Ovary (tissue), 9 donors: ENCODE data around the gene CNBD2. TPM values are rescaled to one million over a fixed set of nuclear protein-coding genes. Genes with fewer than 3 reads are reported as not detected.
"Not testable (repeated sequence)": the region's sequence is repeated elsewhere in the genome, so short reads cannot be mapped to it uniquely, and the experiment has no call there.

Experiments used
- DNase-seq, 5 donors: peaks; one replicate each; pipeline ENCODE4 v3.0.0-alpha.2; 2019 to 2020
- H3K27ac ChIP-seq, 2 donors: fragments of 200-600 bp; one replicate each; pipeline versions ENCODE4 v1.5.1 to v1.8.0; 2019 to 2022
- H3K27me3 ChIP-seq: fragments of 200-600 bp; one replicate; pipeline ENCODE4 v1.8.0; 2022
- H3K36me3 ChIP-seq: fragments of 200-600 bp; sonication (generic); one replicate; pipeline ENCODE4 v1.5.1; 2019
- H3K4me1 ChIP-seq: one replicate; pipeline ENCODE4 v1.8.1; 2013; ENCODE audit warnings: mild to moderate bottlenecking, moderate library complexity; ENCODE audit not compliant: insufficient read depth
- H3K4me3 ChIP-seq: fragments of 200-600 bp; sonication (generic); one replicate; pipeline ENCODE4 v1.5.1; 2017
- H3K9me3 ChIP-seq, 2 donors: fragments of 200-600 bp in 1 of 2; sonication (generic) in 1 of 2; one replicate each; pipeline versions ENCODE4 v1.5.1 to v1.8.1; 2013 to 2019; ENCODE audit warnings: mild to moderate bottlenecking in 1 of 2, moderate library complexity in 1 of 2
- EP300 ChIP-seq: sonication (generic); formaldehyde crosslinking; IDR thresholded peaks from one replicate; pipeline ENCODE4 v1.6.1; 2017; ENCODE audit warnings: antibody characterized with exemption
- POLR2A ChIP-seq: fragments of 450-650 bp; IDR thresholded peaks from one replicate; pipeline ENCODE4 v1.6.1; 2017; ENCODE audit warnings: antibody characterized with exemption, mild to moderate bottlenecking, moderate library complexity
- WGBS, 3 donors: extraction: QIAGEN DNeasy Blood & Tissue Kit in 1 of 3; methylation state at CpG; one replicate each; pipeline versions ENCODE4 v1.1.5 to v1.1.7; 2013 to 2017; 5-methylcytosine and 5-hydroxymethylcytosine counted together
- intact Hi-C, 4 donors: fragments of 100-400 bp; cut with DNase I; formaldehyde crosslinking; loops; one replicate each; pipeline versions ENCODE4 v1.11.0 to v1.15.1; 2022 to 2023
- polyA plus RNA-seq, 2 donors: library from polyadenylated mRNA; stranded (reverse); fragments of 200-250 nt in 1 of 2; fragments of 350-450 nt in 1 of 2; fragmentation: Illumina TruSeq in 1 of 2; extraction: RNeasy Lipid Tissue Mini Kit (QIAGEN cat#74804) in 1 of 2; gene quantifications; one replicate each; pipeline ENCODE4 v1.2.3, GENCODE V29; 2013 to 2014
- total RNA-seq, 7 donors: library from RNA; depleted of rRNA in 2 of 7; stranded (reverse); fragments of >200 nt in 2 of 7; fragmentation: NEBNext Ultra II Directional in 3 of 7; extraction: Animal tissue kit (Norgen Biotek cat#: 25700) in 3 of 7; gene quantifications; one replicate each; pipeline versions ENCODE4 v1.1.0 to v1.2.4, GENCODE V29; 2016 to 2023
- TF ChIP-seq, protein P1 (sequence below), 3 donors: fragments of 450-650 bp in 2 of 3; fragments of 200-600 bp in 1 of 3; IDR thresholded peaks; one replicate each; pipeline versions ENCODE4 v1.5.1 to v1.8.0; 2016 to 2022; ENCODE audit warnings: antibody characterized with exemption in 3 of 3, mild to moderate bottlenecking in 1 of 3
- donor health status: DM: no; HTN: no; CAD: no; lungs with moderate emphysema.
- donor health status: DM: no; HTN: no; CAD: no.
- donor health status: Bipolar disorder and iron deficiency.
- donor health status: DM: yes; HTN: yes; CAD: no.
- donor health status: DM: no; HTN: no; CAD: no.
- donor health status: DM: yes; HTN: yes; CAD: no.

Gene CNBD2
- total and polyA plus RNA-seq, 9 donors, result 2.4 to 8.7 (median 4.5) TPM

- TF ChIP-seq EP300 (no peak), POLR2A (no peak)
- TF ChIP-seq, protein P1, sequence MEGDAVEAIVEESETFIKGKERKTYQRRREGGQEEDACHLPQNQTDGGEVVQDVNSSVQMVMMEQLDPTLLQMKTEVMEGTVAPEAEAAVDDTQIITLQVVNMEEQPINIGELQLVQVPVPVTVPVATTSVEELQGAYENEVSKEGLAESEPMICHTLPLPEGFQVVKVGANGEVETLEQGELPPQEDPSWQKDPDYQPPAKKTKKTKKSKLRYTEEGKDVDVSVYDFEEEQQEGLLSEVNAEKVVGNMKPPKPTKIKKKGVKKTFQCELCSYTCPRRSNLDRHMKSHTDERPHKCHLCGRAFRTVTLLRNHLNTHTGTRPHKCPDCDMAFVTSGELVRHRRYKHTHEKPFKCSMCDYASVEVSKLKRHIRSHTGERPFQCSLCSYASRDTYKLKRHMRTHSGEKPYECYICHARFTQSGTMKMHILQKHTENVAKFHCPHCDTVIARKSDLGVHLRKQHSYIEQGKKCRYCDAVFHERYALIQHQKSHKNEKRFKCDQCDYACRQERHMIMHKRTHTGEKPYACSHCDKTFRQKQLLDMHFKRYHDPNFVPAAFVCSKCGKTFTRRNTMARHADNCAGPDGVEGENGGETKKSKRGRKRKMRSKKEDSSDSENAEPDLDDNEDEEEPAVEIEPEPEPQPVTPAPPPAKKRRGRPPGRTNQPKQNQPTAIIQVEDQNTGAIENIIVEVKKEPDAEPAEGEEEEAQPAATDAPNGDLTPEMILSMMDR (IDR thresholded peaks at IDR 0.05), result peak in 1 of 3 donors; percentile 11
- Histone ChIP-seq H3K27me3 (no peaks in the 10 kb centered on the region), H3K36me3 (no peaks in the 10 kb centered on the region), H3K27ac (no peak overlapping the region), H3K9me3 (no peaks in the 10 kb centered on the region), H3K4me1 (no peaks in the 10 kb centered on the region), H3K4me3 (no peak overlapping the region)
- DNase-seq, result no peak
- WGBS, 3 donors, result 25 to 30% (median 25%) methylated on average over 3 of the region's 3 CpGs
- intact Hi-C loops, result loop anchor here (5.0 to 10.0 kb wide), 4 partner anchors 141 to 446 kb away; no protein-coding TSS in a partner anchor
Observed at GRCh38 chr20:35991142-35991771, 22.9 kb downstream of the CNBD2 start.

- Histone ChIP-seq H3K27me3 (no peaks in the 10 kb centered on the region), H3K4me1 (no peaks in the 10 kb centered on the region), H3K27ac (no peak overlapping the region), H3K36me3 (no peaks in the 10 kb centered on the region), H3K4me3 (no peak overlapping the region), H3K9me3 (no peaks in the 10 kb centered on the region)
- intact Hi-C loops, result loop anchor here (5.0 to 10.0 kb wide), 4 partner anchors 139 to 444 kb away; no protein-coding TSS in a partner anchor
- TF ChIP-seq, protein P1 (IDR thresholded peaks at IDR 0.05), result peak; percentile 49 to 71 (median 55)
- TF ChIP-seq EP300, result no peak
- 0 to 2% (median 1%) methylated on average over 6 of the region's 6 CpGs for WGBS, 3 donors
- DNase-seq, result peak; percentile 24 to 50 (median 29)
Observed at GRCh38 chr20:35992713-35993335, 24.4 kb downstream of the CNBD2 start.

GRCh38 chr20:35994994-35995453 lies 26.6 kb downstream of the CNBD2 start:
- 2 to 6% (median 3%) methylated on average over 6 of the region's 6 CpGs for WGBS, 3 donors
- intact Hi-C loops, result loop anchor here (2.0 to 10.0 kb wide), 7 partner anchors 137 to 442 kb away; no protein-coding TSS in a partner anchor

GRCh38 chr20:35996492-35996891 lies 28.1 kb downstream of the CNBD2 start:
- not testable (repeated sequence) for H3K4me1 ChIP-seq, H3K27ac ChIP-seq, H3K27me3 ChIP-seq, H3K36me3 ChIP-seq, H3K9me3 ChIP-seq, H3K4me3 ChIP-seq, DNase-seq
- intact Hi-C loops, result loop anchor here in 2 of 4 donors (5.0 to 10.0 kb wide), 2 partner anchors 141 to 198 kb away; no protein-coding TSS in a partner anchor
- 92 to 98% (median 92%) methylated on average over 8 of the region's 8 CpGs for WGBS, 3 donors

More at GRCh38 chr20:35994994-35995453, 26.6 kb downstream of the CNBD2 start:
- H3K4me3 ChIP-seq, result no peak overlapping the region
- no peaks in the 10 kb centered on the region for H3K4me1 ChIP-seq
- H3K9me3 ChIP-seq, result no peaks in the 10 kb centered on the region
- no peak overlapping the region for H3K27ac ChIP-seq
- H3K36me3 ChIP-seq, result no peaks in the 10 kb centered on the region
- DNase-seq, result peak; percentile 74 to 86 (median 81)
- TF ChIP-seq, protein P1 (IDR thresholded peaks at IDR 0.05), result peak; percentile 58 to 74 (median 64)
- TF ChIP-seq EP300, result no peak
- TF ChIP-seq POLR2A, result no peak
- H3K27me3 ChIP-seq, result no peaks in the 10 kb centered on the region

DNA sequence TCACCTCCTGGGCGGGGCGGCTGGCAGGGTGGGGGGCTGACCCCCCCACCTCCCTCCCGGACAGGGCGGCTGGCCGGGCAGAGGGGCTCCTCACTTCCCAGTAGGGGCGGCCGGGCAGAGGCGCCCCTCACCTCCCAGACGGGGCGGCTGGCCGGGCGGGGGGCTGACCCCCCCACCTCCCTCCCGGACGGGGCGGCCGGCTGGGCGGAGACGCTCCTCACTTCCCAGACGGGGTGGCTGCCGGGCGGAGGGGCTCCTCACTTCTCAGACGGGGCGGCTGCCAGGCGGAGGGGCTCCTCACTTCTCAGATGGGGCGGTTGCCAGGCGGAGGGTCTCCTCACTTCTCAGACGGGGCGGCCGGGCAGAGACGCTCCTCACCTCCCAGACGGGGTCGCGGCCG lies 32.9 kb downstream of the CNBD2 start:
- H3K27me3 ChIP-seq, H3K4me3 ChIP-seq, H3K36me3 ChIP-seq, H3K27ac ChIP-seq, DNase-seq, H3K9me3 ChIP-seq, H3K4me1 ChIP-seq: not testable (repeated sequence)
- intact Hi-C loops, result loop anchor here in 1 of 4 donors (10.0 kb wide), 1 partner anchor 443 kb away; no protein-coding TSS in a partner anchor
- WGBS, 3 donors, result 87 to 97% (median 96%) methylated on average over 14 to 22 of the region's 34 CpGs
